CD4-positive, alpha-beta T cell treated with Interleukin-15 for 4 hours (primary cell): ENCODE data around the gene PRKN.
A peak's percentile ranks its signal among the peaks of the same experiment; 100 is the strongest.

Source experiments
- DNase-seq: peaks from one replicate; pipeline ENCODE4 v3.0.0-alpha.2; 2020; ENCODE audit warnings: low spot score

The PRKN gene

DNA sequence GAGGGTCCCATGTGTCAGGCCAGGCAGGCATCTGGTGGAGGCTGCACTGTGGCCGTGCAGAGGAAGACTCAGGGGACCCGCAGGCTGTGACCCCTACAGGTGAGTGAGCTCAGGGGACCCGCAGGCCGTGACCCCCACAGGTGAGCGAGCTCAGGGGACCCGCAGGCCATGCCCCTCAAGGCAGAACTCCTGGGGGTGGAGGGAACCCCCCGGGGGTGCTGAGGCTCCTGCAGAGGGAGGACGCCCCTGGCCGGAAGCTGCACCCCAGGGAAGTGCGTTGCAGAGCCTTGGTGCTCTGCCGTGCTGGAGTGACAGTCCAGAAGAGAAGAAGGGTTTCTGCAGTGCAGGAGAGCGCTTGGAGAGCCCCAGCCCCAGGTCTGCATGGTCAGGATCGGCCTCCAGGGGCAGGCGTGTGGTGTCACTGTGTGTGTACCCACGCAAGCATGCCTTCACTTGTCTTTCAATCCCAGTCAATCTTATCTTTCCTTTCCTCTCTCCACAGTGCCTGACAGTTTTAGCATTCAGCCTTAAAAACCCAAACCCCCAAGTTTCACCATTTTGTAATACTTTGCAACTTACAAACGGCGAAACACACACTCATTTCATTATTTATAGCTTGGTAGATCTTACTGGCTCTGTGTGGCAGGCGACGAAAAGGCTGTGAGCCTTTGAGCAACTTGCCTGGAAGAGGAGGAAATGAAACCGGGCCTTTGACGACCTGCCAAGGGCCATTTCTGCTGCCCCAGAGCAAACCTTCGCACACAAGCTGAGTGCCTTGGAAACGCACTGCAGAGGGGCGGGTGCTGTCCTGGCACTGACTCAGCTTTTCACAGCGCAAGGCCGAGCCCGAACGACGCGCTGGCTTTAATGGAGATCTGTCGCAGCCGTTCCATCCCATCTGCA lies 1352.3 kb downstream of the PRKN start:
- no peak for DNase-seq

DNA sequence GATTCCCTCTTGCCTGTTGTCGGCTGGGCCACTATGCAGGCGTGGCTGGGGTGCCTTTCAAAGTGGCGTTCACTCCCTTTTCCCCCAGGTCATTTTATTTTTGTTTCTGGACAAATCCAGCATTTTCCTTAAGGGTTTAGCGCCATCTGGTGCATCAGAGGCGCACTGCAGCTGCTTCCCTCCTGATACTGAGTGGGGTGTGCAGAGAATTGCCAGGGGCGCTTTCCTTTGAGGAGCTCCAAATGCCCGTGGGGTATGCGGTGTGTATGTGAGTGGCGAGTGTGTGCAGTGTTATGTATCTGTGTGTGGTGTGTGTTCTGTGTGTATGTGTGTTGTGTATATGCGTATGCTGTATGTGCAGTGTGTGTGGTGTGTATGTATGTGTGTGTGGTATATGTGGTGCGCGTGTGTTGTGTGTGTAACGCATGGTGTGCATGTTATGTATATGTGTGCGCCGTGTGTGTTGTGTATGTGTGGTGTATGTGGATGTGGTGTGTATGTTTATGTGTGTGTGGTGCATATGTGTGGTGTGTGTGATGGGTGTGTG lies 1353.6 kb downstream of the PRKN start:
- peak; percentile 55 for DNase-seq

DNA sequence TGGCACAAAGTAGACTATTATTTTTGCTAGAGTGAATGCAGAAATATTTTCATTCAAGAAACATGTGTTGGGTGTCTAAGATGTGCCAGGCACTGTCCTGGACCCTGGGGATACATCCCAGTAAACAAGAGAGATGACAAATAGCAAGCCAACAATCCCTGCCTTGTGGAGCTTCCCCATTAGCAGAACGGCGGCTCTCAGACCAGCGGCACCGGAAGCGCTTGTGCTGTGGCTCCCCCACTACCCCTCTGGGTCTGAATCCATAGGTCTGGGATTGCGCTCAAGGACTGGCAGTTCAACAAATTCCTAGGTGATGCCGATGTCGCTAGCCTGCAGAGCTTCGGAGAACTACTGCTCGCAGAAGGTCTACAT lies 1355.2 kb downstream of the PRKN start:
- DNase-seq, result no peak

DNA sequence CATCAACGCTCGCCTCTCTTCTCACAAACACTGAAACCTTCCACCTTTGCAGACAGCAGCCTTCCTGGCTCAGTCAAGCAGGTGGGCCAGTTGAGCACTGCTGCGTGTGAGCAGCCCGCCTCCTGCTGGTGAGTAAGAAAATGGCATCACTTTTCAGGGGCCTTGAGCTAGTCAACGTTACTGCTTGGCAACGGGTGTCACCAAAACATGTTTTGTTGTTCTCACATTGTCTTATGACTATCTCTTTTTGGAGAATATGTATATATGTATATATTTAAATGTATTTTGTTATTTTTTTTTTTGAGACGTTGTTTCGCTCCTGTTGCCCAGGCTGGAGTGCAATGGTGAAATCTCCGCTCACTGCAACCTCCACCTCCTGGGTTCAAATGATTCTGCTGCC lies 1356.7 kb downstream of the PRKN start:
- peak; percentile 75 for DNase-seq

DNA sequence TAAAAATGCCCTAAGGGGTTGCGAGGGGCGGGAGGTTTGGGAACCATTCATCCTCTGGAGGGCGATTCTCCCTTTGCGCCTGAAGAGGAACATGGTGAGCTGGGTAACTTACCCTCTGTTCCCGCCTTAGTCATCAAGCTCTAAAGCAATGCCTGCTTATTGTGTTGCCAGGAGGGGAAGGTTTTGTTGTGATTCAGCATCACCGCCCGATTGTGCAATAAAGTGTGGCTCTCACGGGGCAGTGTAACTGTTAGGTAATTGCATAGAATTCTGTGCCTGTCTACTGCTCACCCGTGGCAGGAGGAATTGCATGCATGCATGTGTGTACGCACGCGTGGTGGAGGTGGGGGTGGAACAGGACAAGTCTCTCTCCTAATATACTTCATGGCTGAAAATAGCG lies 1358.2 kb downstream of the PRKN start:
- no peak for DNase-seq

DNA sequence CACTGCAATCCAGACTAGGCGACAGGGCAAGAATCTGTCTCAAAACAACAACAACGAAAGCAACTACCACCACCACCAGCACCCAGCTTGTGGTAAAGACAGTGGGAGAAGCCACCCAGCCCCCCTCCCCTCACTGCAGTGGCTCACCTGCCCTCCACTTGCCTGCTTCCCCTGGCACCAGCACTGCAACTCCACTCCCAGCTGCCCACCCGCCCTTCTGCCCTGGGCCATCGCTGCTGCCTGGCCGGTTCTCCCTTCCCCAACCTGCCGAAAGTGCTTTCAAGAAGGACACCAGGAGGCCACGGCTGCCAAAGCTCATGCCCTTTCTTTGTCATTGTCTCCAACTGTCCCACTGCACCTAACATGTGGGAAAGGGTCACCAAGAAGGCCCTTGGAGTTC lies 1359.1 kb downstream of the PRKN start:
- no peak for DNase-seq

DNA sequence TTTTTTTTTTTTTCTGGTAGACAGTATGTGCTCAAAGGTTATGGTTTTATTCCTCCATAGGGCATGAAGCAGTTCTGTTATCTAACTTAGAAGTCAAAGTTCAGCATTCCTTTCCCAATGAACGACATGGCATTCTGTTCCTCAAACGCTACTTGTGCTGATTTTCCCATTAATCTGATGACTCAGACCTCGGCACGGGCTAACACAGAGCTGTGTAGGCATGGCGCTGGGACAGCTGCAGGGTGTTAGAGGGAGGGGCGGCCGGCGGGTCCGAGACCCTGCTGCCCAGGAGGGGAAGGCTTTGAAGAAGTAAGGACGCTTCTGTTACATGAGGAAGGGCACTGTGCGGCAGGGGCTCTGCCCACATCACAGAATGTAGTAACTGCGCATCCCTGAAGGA lies 1360.1 kb downstream of the PRKN start:
- no peak for DNase-seq

DNA sequence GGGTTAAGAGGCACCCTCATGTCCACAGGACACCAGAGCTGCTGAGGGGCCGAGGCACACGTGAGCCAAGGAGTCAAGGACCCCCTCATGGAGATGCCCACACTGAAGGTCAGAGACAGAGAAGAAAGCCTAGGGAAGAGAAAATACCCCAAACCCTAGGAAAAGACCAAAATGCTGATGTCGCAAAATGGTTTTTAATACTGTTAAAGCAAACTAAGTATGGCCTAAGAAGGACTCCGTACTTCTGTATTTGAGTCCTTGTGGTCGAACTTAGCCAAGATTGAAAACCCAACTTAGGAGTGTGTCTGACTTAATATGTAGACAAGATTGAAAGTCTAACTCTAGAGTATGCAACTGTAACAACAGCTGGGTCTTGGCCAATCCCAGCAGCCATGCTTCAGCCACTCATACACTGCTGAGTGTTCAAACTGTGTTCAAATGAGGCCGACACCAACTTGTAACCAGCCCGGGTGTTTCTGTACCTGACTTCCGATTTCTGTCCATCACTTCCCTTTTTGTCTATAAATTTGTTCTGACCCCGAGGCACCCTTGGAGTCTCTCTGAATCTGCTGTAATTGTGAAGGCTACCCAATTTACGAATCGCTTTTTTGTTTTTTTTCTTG lies 1361.2 kb downstream of the PRKN start:
- no peak for DNase-seq

DNA sequence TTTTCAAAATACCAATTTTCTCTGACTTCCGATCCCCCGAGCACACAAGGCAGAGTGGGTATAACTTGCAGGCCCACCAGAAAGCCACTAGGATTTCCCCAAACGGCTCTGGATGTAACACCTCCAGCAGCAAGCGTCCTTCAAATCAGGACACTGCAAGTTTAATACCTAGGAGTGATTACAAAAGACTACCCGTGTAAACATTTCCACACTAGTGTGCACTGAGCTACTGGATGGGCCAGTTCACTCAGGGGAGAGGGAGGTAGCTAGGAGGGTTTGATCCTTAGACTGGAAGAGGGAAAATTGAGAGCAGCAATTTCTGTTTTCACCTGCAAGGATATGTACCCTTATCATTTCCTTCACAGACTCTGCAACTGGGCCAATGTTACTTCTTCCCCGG lies 1361.9 kb downstream of the PRKN start:
- DNase-seq, result no peak

DNA sequence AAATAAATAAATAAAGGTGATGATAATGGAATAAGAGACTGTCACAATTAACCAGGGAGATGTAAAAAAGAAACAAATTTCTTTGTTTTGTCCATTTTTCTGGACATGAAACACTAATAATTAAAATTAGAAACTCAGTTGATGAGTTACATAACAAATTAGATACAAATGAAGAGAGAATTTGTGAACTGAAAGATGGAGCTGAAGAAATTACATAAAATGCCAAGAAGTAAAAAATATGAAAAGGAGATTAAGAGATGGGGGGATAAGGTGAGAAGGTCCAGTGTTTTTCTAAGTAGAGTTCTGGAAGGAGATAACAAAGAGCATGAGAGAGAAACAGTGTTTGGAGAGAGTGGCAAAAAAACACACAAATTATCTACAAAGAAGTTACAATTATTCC lies 1364.3 kb downstream of the PRKN start:
- no peak for DNase-seq

DNA sequence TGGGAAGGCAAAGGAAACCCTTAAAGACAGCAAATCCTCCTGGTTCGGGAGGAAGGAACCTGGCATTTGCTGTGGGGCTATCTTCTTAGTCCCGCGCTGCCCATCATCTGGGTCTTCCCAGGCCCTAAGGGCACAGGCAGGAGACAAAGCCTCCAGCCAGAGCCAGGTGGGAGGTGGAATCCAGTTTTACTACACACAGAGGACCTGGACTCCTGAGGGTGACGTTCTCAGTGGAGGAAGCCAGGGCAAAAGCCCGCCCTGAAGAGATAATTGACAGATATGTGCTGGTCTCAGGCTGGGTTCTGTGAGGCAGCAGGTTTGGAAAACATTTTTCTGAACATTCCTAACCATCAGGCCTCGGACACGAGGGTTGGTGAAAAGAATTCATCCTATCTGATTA lies 1365.3 kb downstream of the PRKN start:
- DNase-seq, result no peak

DNA sequence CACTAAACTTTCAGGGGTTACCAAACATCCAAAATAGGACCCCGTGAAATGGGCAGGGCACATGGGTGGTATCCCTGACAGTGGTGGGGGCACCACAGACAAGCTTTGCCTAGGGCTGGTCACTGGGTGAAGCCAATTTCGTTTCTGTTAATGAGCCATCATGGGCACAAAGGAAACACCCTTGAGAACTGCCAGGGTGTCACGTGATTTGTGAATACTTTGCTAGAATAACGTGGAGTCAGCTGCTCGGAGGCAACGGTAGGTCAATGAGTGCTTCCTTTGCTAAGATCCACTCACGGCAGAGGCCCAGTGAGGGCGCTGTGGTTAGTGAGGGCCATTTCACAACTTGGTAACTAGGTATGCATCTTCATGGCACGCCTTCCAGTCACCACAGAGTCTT lies 1366.0 kb downstream of the PRKN start:
- DNase-seq, result no peak

DNA sequence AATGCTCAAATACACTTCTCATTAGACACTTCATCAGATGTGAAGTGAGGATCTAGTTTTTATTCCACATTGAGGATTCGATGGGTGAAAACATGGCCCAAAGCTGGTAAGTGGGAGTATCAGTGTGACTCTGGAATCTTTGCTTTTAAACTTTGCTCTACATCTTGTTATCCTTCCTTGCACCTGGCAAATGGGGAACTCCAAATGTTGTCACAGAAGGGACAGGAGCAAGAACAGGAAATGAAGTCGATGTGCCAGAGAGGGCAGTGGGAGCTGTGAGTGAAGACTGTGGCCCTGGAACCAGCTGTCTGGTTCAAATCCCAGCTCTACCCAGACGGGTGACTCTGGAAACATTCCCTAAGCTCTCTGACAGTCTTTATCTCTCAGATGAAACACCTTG lies 1367.0 kb downstream of the PRKN start:
- DNase-seq, result no peak

DNA sequence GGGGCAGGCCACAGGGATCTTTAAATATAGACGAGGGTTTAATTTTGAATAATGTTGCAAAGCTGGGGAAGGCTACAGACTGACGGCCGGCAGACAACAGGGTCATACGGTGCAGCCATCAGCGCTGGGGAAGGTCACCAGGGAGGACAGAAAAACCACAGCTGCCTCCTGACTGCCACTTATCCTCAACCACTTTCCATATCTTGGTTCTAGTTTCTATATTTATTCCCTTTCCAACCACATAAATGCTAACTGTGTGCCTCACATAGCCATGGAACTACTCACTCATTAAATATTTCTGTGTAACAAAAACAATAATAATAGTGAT lies 1368.0 kb downstream of the PRKN start:
- DNase-seq, result no peak

DNA sequence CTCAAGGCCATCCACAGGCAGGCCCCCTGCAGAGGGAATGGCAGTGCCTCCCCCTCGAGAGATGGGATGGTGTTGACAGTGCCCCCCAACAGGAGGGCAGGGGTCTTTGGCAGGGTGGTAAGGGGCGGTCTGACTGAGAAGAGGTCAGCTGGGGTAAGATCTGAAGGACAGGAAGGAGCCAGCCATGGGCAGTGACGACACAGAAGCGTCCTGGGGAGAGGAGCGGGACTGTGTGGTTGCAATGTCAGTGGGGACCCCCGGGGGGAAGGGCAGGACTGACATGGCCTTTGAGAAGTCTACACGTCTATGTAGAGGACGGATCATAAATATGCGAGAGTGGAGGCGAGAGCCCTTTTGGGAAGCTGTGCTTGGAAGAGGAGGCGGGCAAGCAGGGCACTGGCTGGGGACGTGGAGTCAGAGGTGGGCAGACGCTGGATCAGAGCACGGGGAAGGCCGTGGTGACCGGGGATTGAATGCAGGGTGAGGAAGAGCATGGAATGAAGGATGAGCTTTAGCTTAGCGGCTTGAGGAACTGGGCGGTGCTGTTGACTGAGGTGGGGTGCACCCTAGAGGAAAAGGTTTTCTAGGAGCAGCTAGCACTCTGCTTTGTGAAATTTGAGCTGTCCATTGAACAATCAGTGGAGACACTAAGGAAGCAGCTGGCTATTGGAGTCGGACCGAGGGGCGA lies 1371.3 kb downstream of the PRKN start:
- no peak for DNase-seq

DNA sequence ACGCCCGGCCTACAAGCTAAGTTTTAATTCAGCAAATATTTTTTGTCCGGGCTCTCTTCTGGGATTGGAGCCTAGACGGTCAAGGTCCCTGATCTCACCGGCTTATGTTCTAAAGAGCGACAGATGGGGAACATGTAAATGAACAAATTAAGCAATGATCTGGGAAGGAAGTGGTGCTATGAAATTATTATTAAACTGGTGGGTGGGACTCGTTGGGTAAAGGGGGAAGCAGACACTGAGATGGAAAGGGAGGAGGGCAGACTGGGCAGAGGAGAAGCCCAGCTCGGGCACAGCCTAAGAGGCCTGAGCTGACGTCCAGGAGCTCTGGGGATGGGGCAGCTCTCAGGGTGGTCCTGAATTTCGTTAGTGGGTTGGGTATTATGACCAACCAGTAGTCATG lies 1371.9 kb downstream of the PRKN start:
- no peak for DNase-seq

DNA sequence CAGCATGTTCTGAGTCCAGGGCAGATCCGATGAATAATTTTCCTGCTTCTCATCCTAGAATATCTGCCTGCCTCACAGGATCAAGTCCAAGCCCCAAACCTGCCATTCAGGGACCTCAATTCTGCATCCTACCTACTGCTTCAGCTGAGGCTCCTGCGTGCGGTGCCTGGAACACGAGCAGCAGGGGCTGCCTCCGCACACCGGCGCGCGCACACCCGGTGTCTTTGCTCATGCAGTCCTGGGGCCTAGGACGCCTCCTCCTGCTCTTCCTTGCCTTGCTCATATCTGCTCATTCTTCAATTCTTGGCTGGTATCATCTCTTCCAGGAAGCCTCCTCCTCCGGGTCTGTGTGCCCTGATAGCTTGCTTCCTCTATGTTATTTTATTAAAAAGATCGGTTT lies 1372.6 kb downstream of the PRKN start:
- DNase-seq, result no peak

DNA sequence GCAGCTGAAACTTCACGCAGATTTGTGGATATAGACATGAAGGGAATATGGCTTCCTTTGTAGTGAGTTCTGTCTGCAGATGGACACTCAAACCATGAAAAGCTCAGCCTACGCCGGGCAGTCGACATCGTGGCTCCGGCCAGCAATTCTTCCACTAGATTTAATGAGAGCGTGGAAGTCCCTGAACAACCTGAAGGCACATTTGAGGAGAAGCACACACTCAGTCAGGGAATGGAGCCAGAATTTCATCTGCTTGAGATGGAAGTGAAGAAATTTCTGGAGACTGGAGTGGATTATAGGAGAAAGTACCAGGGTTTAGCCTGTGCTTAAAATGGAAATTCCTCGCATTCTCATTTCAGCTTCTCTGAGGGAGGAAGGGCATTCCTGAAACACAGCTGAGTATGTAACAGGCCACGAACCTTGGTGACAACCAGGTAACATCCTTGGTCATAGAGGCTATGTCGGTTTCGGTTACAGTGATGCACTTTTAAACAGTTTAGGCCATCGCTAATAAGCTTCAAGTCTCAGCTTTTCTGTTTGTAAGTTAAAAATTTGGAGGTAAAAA lies 1373.2 kb downstream of the PRKN start:
- DNase-seq, result no peak

DNA sequence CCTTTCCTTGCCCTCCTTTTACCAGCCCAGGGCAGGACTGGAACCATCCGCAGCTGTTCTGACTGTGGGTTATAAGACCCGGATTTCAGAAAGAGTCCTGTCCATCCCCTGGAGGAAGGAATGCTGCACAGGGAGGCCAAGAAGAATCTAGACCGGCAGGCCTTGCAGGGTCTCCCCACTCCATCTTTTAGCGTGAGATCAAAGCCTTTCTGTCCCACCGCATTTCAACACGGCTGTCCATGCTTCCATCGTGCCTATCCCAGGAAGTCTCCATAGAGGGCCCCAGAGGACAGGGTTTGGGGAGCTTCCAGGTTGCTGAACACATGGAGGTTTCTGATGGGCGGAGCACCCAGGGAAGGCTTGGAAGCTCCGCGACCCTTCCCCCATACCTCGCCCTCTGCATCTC lies 1374.4 kb downstream of the PRKN start:
- DNase-seq, result no peak

DNA sequence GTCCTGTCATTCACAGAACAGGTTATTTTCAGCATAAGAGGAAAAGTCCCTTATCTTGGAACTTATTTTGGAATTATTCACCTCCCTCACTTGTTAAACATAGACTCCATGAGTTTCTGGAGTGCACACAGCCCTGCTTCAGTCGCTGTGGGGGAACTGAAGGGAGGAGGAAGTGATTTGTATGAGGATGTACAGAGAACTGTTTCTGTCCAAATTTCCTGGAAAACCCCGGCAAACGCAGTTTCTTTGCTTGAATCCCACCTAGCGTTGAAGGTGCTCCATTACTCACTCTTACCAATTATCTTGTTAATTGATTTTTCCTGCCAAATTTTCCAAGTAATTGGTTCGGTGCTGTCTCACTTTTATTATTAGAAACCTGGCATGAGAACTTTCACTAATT lies 1375.7 kb downstream of the PRKN start:
- DNase-seq, result no peak

DNA sequence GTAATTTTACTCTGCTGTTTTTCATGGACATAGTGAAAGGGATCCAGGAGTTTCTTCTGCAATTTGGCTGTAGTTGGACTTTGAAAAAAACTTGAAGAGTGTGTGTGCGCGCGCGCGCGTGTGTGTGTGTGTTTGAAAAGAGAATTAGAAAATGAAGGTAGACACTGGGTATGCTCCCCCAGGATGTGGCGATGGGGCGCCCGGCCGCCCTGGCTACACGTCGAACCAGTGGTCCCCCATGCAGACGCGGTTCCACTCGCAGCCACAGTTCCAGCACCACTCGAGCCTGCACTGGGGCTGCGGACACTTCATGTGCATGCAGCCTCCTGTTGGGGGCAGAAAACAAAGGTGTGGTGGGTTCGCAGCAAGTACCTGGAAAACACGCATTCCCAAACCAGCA lies 1377.7 kb downstream of the PRKN start:
- no peak for DNase-seq

DNA sequence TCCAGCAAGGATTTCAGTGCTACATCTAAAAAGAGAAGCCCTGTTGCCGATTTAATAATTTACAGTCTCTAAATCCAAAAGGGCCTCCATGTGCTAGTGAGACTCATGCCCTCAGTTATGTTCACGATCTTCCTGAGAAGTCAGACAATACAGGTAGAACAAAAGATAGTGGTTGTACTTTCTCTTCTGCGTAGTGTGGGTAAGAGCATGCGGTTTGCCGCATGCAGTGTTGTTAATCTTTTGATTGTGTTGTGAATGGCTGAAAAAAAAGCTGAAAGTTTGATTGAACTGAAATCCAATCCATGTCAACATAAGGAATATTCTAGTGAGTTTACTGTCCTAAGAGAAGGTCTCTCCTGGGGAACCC lies 1379.0 kb downstream of the PRKN start:
- DNase-seq, result no peak
